Right forelimb (tissue), 1 donor: ENCODE data around the gene DIP2C.

Experiments
- DNase-seq: peaks from one replicate; pipeline ENCODE4 v3.0.0-alpha.2; 2018

Gene DIP2C

GRCh38 chr10:565676-566075, 123.8 kb downstream of the DIP2C start:
- no peak for DNase-seq

- no peak for DNase-seq
These were observed 124.3 kb downstream of the DIP2C start for GRCh38 chr10:565146-565545.

- DNase-seq, result no peak
These were observed 125.6 kb downstream of the DIP2C start for GRCh38 chr10:563827-564226.

GRCh38 chr10:562142-562541, 127.3 kb downstream of the DIP2C start:
- DNase-seq, result no peak

GRCh38 chr10:561721-562120, 127.7 kb downstream of the DIP2C start:
- DNase-seq, result no peak

GRCh38 chr10:560314-560992, 129.0 kb downstream of the DIP2C start:
- no peak for DNase-seq

GRCh38 chr10:559767-560047, 129.8 kb downstream of the DIP2C start:
- no peak for DNase-seq

- DNase-seq, result no peak
These were observed 130.3 kb downstream of the DIP2C start for GRCh38 chr10:558891-559766.

- DNase-seq, result no peak
These were observed 131.1 kb downstream of the DIP2C start for GRCh38 chr10:558364-558763.

GRCh38 chr10:557792-558328, 131.6 kb downstream of the DIP2C start:
- DNase-seq, result no peak

- no peak for DNase-seq
These were observed 132.4 kb downstream of the DIP2C start for GRCh38 chr10:556971-557637.

GRCh38 chr10:555682-556350, 133.7 kb downstream of the DIP2C start:
- no peak for DNase-seq

GRCh38 chr10:555281-555680, 134.2 kb downstream of the DIP2C start:
- DNase-seq, result no peak

- no peak for DNase-seq
These were observed 135.2 kb downstream of the DIP2C start for GRCh38 chr10:554182-554848.

GRCh38 chr10:553233-553632, 136.2 kb downstream of the DIP2C start:
- no peak for DNase-seq

- no peak for DNase-seq
These were observed 136.8 kb downstream of the DIP2C start for GRCh38 chr10:552679-553078.

- no peak for DNase-seq
These were observed 137.9 kb downstream of the DIP2C start for GRCh38 chr10:551373-552252.

- no peak for DNase-seq
These were observed 138.6 kb downstream of the DIP2C start for GRCh38 chr10:550665-551372.

GRCh38 chr10:549391-549790, 140.1 kb downstream of the DIP2C start:
- no peak for DNase-seq

- DNase-seq, result no peak
These were observed 141.1 kb downstream of the DIP2C start for GRCh38 chr10:548238-548901.
